IMR-90 (cell line): Measurements from ENCODE around the gene PLA2G1B. TPM values are rescaled to one million over a fixed set of nuclear protein-coding genes. Genes with fewer than 3 reads are reported as not detected.

Source experiments
- ATAC-seq: fragments of 200-7000 bp; cut with Tn5 transposase; 2 replicates; pipeline ENCODE4 v1.9.1; 2020; ENCODE audit warnings: low read depth, mild to moderate bottlenecking, moderate library complexity
- BruUV-seq: library from RNA; stranded (reverse); fragments of 400-500 nt; replicated peaks from 2 replicates; lab custom pipeline; 2021; lab: Mats Ljungman, UMichigan
- CTCF ChIA-PET: fragments of 300-600 bp; formaldehyde crosslinking; extraction: SDS; loops from one replicate; lab custom pipeline; 2021; ENCODE audit warnings: antibody characterized with exemption; lab: Yijun Ruan, JAX
- POLR2A ChIA-PET: fragments of 300-600 bp; sonication (Branson Sonifier 250); formaldehyde crosslinking; loops from one replicate; lab custom pipeline; 2022; ENCODE audit warnings: antibody characterized with exemption; ENCODE audit not compliant: unreplicated experiment; lab: Charles Lee
- DNase-seq: peaks from one replicate; pipeline ENCODE4 v3.0.0; 2013
- H2AFZ ChIP-seq: replicated peaks from 2 replicates; pipeline ENCODE3; 2013; ENCODE audit warnings: low read length, mild to moderate bottlenecking; ENCODE audit not compliant: poor library complexity
- H2AK5ac ChIP-seq: 2 replicates; pipeline ENCODE4 v1.6.1; 2013; ENCODE audit warnings: low read depth, low read length, inconsistent platforms
- H2AK9ac ChIP-seq: replicated peaks from 2 replicates; pipeline ENCODE3; 2013; ENCODE audit warnings: mild to moderate bottlenecking, low read depth, low read length, moderate library complexity; ENCODE audit not compliant: poor library complexity
- H2BK120ac ChIP-seq: 2 replicates; pipeline ENCODE4 v1.6.1; 2013; ENCODE audit warnings: low read depth, low read length, inconsistent platforms
- H2BK15ac ChIP-seq: 3 replicates; pipeline ENCODE4 v1.6.1; 2013; ENCODE audit warnings: low read depth, low read length, inconsistent platforms
- H2BK20ac ChIP-seq: 2 replicates; pipeline ENCODE4 v1.6.1; 2013; ENCODE audit warnings: low read depth, mild to moderate bottlenecking, inconsistent platforms, low read length, moderate library complexity
- H2BK5ac ChIP-seq: 2 replicates; pipeline ENCODE4 v1.6.1; 2013; ENCODE audit warnings: mild to moderate bottlenecking, low read depth, low read length, inconsistent platforms; ENCODE audit not compliant: poor library complexity, severe bottlenecking
- H3K14ac ChIP-seq: replicated peaks from 2 replicates; pipeline ENCODE4 v1.6.1; 2013; ENCODE audit warnings: low read depth, low read length, inconsistent platforms
- H3K18ac ChIP-seq: 2 replicates; pipeline ENCODE4 v1.6.1; 2013; ENCODE audit warnings: low read depth, low read length, control low read depth
- H3K23ac ChIP-seq: 2 replicates; pipeline ENCODE4 v1.6.1; 2013; ENCODE audit warnings: low read depth, low read length, inconsistent platforms
- H3K27ac ChIP-seq: 2 replicates; pipeline ENCODE4 v1.5.1; 2013; ENCODE audit warnings: mild to moderate bottlenecking, control low read depth, low read length; ENCODE audit not compliant: insufficient read depth
- H3K27me3 ChIP-seq: 2 replicates; pipeline ENCODE4 v1.6.1; 2013; ENCODE audit warnings: low read length; ENCODE audit not compliant: control insufficient read depth, insufficient read depth
- H3K36me3 ChIP-seq: 2 replicates; pipeline ENCODE4 v1.6.1; 2013; ENCODE audit warnings: low read length, mixed read lengths; ENCODE audit not compliant: control insufficient read depth, insufficient read depth
- H3K4ac ChIP-seq: 2 replicates; pipeline ENCODE4 v1.6.1; 2013; ENCODE audit warnings: low read depth, low read length, inconsistent platforms
- H3K4me1 ChIP-seq: 2 replicates; pipeline ENCODE4 v1.6.1; 2013; ENCODE audit warnings: low read length, mixed read lengths; ENCODE audit not compliant: control insufficient read depth, insufficient read depth
- H3K4me2 ChIP-seq: 2 replicates; pipeline ENCODE4 v1.6.1; 2013; ENCODE audit warnings: low read depth, mild to moderate bottlenecking, control low read depth, low read length, moderate library complexity
- H3K4me3 ChIP-seq: 2 replicates; pipeline ENCODE4 v1.5.1; 2013; ENCODE audit warnings: low read depth, mild to moderate bottlenecking, control low read depth, low read length, moderate library complexity; ENCODE audit not compliant: insufficient read depth
- H3K56ac ChIP-seq: 2 replicates; pipeline ENCODE4 v1.6.1; 2013; ENCODE audit warnings: low read length, inconsistent platforms; ENCODE audit not compliant: insufficient read depth; ENCODE audit errors: extremely low read depth
- H3K79me1 ChIP-seq, 2 experiments: 2 replicates each; pipeline ENCODE4 v1.6.1; 2013; ENCODE audit warnings: low read length in 2 of 2, inconsistent platforms in 1 of 2, low read depth in 1 of 2
- H3K9ac ChIP-seq: 2 replicates; pipeline ENCODE4 v1.6.1; 2013; ENCODE audit warnings: low read depth, low read length, control low read depth
- H3K9me1 ChIP-seq: 2 replicates; pipeline ENCODE4 v1.6.1; 2013; ENCODE audit warnings: low read length, inconsistent platforms; ENCODE audit not compliant: insufficient read depth
- H3K9me3 ChIP-seq: 2 replicates; pipeline ENCODE4 v1.6.1; 2013; ENCODE audit warnings: low read length; ENCODE audit not compliant: control insufficient read depth, insufficient read depth
- H4K20me1 ChIP-seq: 2 replicates; pipeline ENCODE4 v1.6.1; 2013; ENCODE audit warnings: low read length, inconsistent platforms; ENCODE audit not compliant: insufficient read depth
- H4K5ac ChIP-seq: 2 replicates; pipeline ENCODE4 v1.6.1; 2013; ENCODE audit warnings: mild to moderate bottlenecking, low read depth, low read length, control low read depth
- H4K8ac ChIP-seq, 2 experiments: 2 replicates each; pipeline ENCODE4 v1.6.1; 2013; ENCODE audit warnings: low read depth in 2 of 2, low read length in 2 of 2, control low read depth in 1 of 2, inconsistent platforms in 1 of 2
- H4K91ac ChIP-seq: 2 replicates; pipeline ENCODE4 v1.6.1; 2013; ENCODE audit warnings: low read depth, low read length, inconsistent platforms; ENCODE audit not compliant: insufficient read depth
- BHLHE40 ChIP-seq: fragments of 150-350 bp; IDR thresholded peaks from 2 replicates; pipeline ENCODE4 v1.6.1; 2016; ENCODE audit warnings: mild to moderate bottlenecking, low read depth, low read length
- CEBPB ChIP-seq: IDR thresholded peaks from 2 replicates; pipeline ENCODE4 v1.6.1; 2012; ENCODE audit warnings: low read depth, low read length, improper control_type of control experiment
- CHD1 ChIP-seq: IDR thresholded peaks from 2 replicates; pipeline ENCODE4 v1.6.1; 2012; ENCODE audit warnings: low read depth, low read length, improper control_type of control experiment
- CTCF ChIP-seq: conservative IDR thresholded peaks from 2 replicates; pipeline ENCODE4 v1.5.1; 2012; ENCODE audit warnings: mild to moderate bottlenecking, low read depth, low read length, improper control_type of control experiment
- FOS ChIP-seq: fragments of 150-350 bp; IDR thresholded peaks from 2 replicates; pipeline ENCODE4 v1.6.1; 2016; ENCODE audit warnings: low read depth, low read length
- MAFK ChIP-seq: IDR thresholded peaks from 2 replicates; pipeline ENCODE4 v1.6.1; 2012; ENCODE audit warnings: low read depth, low read length, improper control_type of control experiment
- MAZ ChIP-seq: IDR thresholded peaks from 2 replicates; pipeline ENCODE4 v1.6.1; 2012; ENCODE audit warnings: low read depth, mild to moderate bottlenecking, low read length, improper control_type of control experiment, moderate library complexity, borderline replicate concordance
- MXI1 ChIP-seq: IDR thresholded peaks from 2 replicates; pipeline ENCODE4 v1.6.1; 2012; ENCODE audit warnings: low read depth, mild to moderate bottlenecking, low read length, moderate library complexity, borderline replicate concordance
- NFE2L2 ChIP-seq: fragments of 150-350 bp; IDR thresholded peaks from 2 replicates; pipeline ENCODE4 v1.6.1; 2016; ENCODE audit warnings: low read depth, mild to moderate bottlenecking, low read length
- POLR2A ChIP-seq: IDR thresholded peaks from 2 replicates; pipeline ENCODE4 v1.6.1; 2012; ENCODE audit warnings: mild to moderate bottlenecking, low read depth, low read length
- RAD21 ChIP-seq: IDR thresholded peaks from 2 replicates; pipeline ENCODE4 v1.6.1; 2012; ENCODE audit warnings: low read length, improper control_type of control experiment
- RCOR1 ChIP-seq: IDR thresholded peaks from 2 replicates; pipeline ENCODE4 v1.6.1; 2012; ENCODE audit warnings: mild to moderate bottlenecking, low read length, improper control_type of control experiment; ENCODE audit not compliant: insufficient replicate concordance
- RFX5 ChIP-seq: IDR thresholded peaks from 2 replicates; pipeline ENCODE4 v1.8.0; 2012; ENCODE audit warnings: low read depth, mild to moderate bottlenecking, low read length, moderate library complexity
- SMC3 ChIP-seq: fragments of 150-350 bp; IDR thresholded peaks from 2 replicates; pipeline ENCODE4 v1.6.1; 2016; ENCODE audit warnings: low read depth, mild to moderate bottlenecking, antibody characterized with exemption, low read length, moderate library complexity
- WGBS, 2 experiments: methylation state at CpG; one replicate each; pipeline versions ENCODE4 v1.1.5 to v1.1.7; 2013; ENCODE audit warnings: missing lambda C conversion rate in 2 of 2; ENCODE audit not compliant: insufficient read length in 1 of 2; ENCODE audit errors: extremely low coverage in 2 of 2; 5-methylcytosine and 5-hydroxymethylcytosine counted together
- dilution Hi-C: fragments of 300-500 bp; cut with HindIII; formaldehyde crosslinking; loops from one replicate; pipeline ENCODE4 v1.14.3; 2018; ENCODE audit warnings: low sequenced_read_pairs; ENCODE audit not compliant: unreplicated experiment
- in situ Hi-C: fragments of 300-500 bp; cut with MboI; formaldehyde crosslinking; loops from 3 replicates; pipeline ENCODE4 v1.14.3; 2019; ENCODE audit warnings: low sequenced_read_pairs, inconsistent platforms, mixed read lengths
- intact Hi-C: fragments of 100-400 bp; cut with micrococcal nuclease; formaldehyde crosslinking; loops from 2 replicates; pipeline ENCODE4 v1.10.0; 2022
- polyA plus RNA-seq, 3 experiments: library from polyadenylated mRNA; depleted of rRNA; stranded (reverse); fragments of >200 nt; gene quantifications; 2 replicates each; pipeline ENCODE4 v1.2.3, GENCODE V29; 2012; ENCODE audit warnings: low replicate concordance in 1 of 3
- total RNA-seq: library from RNA; depleted of rRNA; stranded (reverse); fragments of >200 nt; gene quantifications from 2 replicates; pipeline ENCODE4 v1.2.3, GENCODE V29; 2012
- TF ChIP-seq, protein P1 (sequence below): fragments of 150-350 bp; IDR thresholded peaks from 2 replicates; pipeline ENCODE4 v1.6.1; 2016; ENCODE audit warnings: low read depth, mild to moderate bottlenecking, low read length, moderate library complexity, borderline replicate concordance
- TF ChIP-seq, protein P2 (sequence below): fragments of 150-350 bp; IDR thresholded peaks from 2 replicates; pipeline ENCODE4 v1.6.1; 2017; ENCODE audit warnings: mild to moderate bottlenecking, antibody characterized with exemption, low read length, low read depth

Gene PLA2G1B
- total and polyA plus RNA-seq, 2 of the 4 experiments (the other 2 are of a cell fraction), result not detected

DNA sequence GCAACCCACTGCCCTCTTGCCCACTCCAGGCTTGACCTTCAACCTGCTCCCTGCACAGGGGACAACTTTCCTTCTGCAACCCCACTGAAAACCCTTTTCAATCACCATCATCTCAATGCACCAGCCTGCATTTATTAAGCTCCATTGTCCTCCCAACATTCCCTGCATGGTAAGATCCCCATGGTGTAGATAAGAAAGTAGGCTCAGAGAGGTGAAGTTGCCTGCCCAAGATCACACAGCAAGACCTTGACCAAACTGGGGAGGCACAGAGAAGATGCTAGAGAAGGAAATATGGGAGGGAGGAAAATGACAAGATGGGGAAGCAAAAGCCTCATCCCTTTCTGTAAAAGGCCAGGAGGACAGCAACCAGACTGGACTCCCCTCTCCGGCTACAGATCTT, 31.5 kb upstream of the PLA2G1B start:
- H2AK5ac ChIP-seq, result no peak overlapping the region
- intact Hi-C loops (no loop called here), in situ Hi-C loops (no loop called here), dilution Hi-C loops (no loop called here)
- no peak overlapping the region for H3K9ac ChIP-seq
- WGBS, 2 experiments, result no CpG with 5 or more reads among the region's 1 CpG
- H3K4me2 ChIP-seq, result no peak overlapping the region
- BruUV-seq, result no TSS peak
- peaks cover 46% of the 10 kb centered on the region for H3K27me3 ChIP-seq
- no peak overlapping the region for H2AFZ ChIP-seq
- no peak overlapping the region for H2BK120ac ChIP-seq
- H3K36me3 ChIP-seq, result no peaks in the 10 kb centered on the region
- no peak overlapping the region for H4K8ac ChIP-seq
- H2BK5ac ChIP-seq, result no peak overlapping the region
- TF ChIP-seq CEBPB (no peak), CTCF (no peak), FOS (no peak), MAZ (no peak), MAFK (no peak), MXI1 (no peak), RAD21 (no peak), RCOR1 (no peak), POLR2A (no peak), SMC3 (no peak), BHLHE40 (no peak), RFX5 (no peak), NFE2L2 (no peak), CHD1 (no peak)
- TF ChIP-seq, protein P1, sequence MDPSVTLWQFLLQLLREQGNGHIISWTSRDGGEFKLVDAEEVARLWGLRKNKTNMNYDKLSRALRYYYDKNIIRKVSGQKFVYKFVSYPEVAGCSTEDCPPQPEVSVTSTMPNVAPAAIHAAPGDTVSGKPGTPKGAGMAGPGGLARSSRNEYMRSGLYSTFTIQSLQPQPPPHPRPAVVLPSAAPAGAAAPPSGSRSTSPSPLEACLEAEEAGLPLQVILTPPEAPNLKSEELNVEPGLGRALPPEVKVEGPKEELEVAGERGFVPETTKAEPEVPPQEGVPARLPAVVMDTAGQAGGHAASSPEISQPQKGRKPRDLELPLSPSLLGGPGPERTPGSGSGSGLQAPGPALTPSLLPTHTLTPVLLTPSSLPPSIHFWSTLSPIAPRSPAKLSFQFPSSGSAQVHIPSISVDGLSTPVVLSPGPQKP, result no peak
- TF ChIP-seq, protein P2, sequence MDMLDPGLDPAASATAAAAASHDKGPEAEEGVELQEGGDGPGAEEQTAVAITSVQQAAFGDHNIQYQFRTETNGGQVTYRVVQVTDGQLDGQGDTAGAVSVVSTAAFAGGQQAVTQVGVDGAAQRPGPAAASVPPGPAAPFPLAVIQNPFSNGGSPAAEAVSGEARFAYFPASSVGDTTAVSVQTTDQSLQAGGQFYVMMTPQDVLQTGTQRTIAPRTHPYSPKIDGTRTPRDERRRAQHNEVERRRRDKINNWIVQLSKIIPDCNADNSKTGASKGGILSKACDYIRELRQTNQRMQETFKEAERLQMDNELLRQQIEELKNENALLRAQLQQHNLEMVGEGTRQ, result no peak
- no peak overlapping the region for H3K18ac ChIP-seq
- POLR2A ChIA-PET, result no interaction called here
- no peaks in the 10 kb centered on the region for H3K4me1 ChIP-seq
- no peak overlapping the region for H3K4ac ChIP-seq
- H4K91ac ChIP-seq, result no peak overlapping the region
- H2BK15ac ChIP-seq, result no peak overlapping the region
- H3K23ac ChIP-seq, result no peak overlapping the region
- H3K27ac ChIP-seq, result no peak overlapping the region
- H2AK9ac ChIP-seq, result no peak overlapping the region
- H4K20me1 ChIP-seq, result no peaks in the 10 kb centered on the region
- no peak overlapping the region for H3K14ac ChIP-seq
- H3K9me1 ChIP-seq, result no peaks in the 10 kb centered on the region
- DNase-seq (no peak), ATAC-seq (no peak)
- H3K9me3 ChIP-seq, result no peaks in the 10 kb centered on the region
- H2BK20ac ChIP-seq, result no peak overlapping the region
- no peak overlapping the region for H4K5ac ChIP-seq
- CTCF ChIA-PET, result no interaction called here
- H3K4me3 ChIP-seq, result no peak overlapping the region
- H3K56ac ChIP-seq, result no peak overlapping the region
- H3K79me1 ChIP-seq, result no peaks in the 10 kb centered on the region
